GM12878 (cell line): ENCODE results near the gene UAP1L1.

Experiments used
- ASH2L ChIP-seq: fragments of 300-600, 200-600 bp; sonication (generic); IDR thresholded peaks from 2 replicates; pipeline ENCODE4 v1.6.1; 2017; ENCODE audit warnings: low read depth, mild to moderate bottlenecking, borderline replicate concordance
- CHD2 ChIP-seq: IDR thresholded peaks from 2 replicates; pipeline ENCODE4 v1.6.1; 2011; ENCODE audit warnings: low read depth, low read length, improper control_type of control experiment, borderline replicate concordance
- EGR1 ChIP-seq, 2 experiments: IDR thresholded peaks; 1 replicate in 1 of 2; 2 replicates in 1 of 2; pipeline ENCODE4 v1.6.1; 2011 to 2012; ENCODE audit warnings: low read depth in 2 of 2, low read length in 2 of 2, borderline replicate concordance in 1 of 2, mild to moderate bottlenecking in 1 of 2, moderate library complexity in 1 of 2
- NFIC ChIP-seq: IDR thresholded peaks from 2 replicates; pipeline ENCODE4 v1.6.1; 2012; ENCODE audit warnings: low read depth, mild to moderate bottlenecking, inconsistent platforms, low read length, moderate library complexity
- POLR2A ChIP-seq: IDR thresholded peaks from 2 replicates; pipeline ENCODE4 v1.6.1; 2011; ENCODE audit warnings: low read depth, mild to moderate bottlenecking, low read length
- RFX5 ChIP-seq: IDR thresholded peaks from 2 replicates; pipeline ENCODE4 v1.6.1; 2011; ENCODE audit warnings: low read depth, low read length, improper control_type of control experiment
- TF ChIP-seq, protein P1 (sequence below): fragments of 450-650 bp; conservative IDR thresholded peaks from 2 replicates; pipeline ENCODE4 v1.6.1; 2017; ENCODE audit warnings: mild to moderate bottlenecking, moderate library complexity
- TF ChIP-seq, protein P2 (sequence below): fragments of 450-650 bp; formaldehyde crosslinking; IDR thresholded peaks from 2 replicates; pipeline ENCODE4 v1.4.0; 2020; ENCODE audit warnings: mild to moderate bottlenecking, moderate library complexity
- TF ChIP-seq, protein P3 (sequence below), 3 experiments: IDR thresholded peaks in 2 of 3; conservative IDR thresholded peaks in 1 of 3; 2 replicates each; pipeline ENCODE4 v1.5.1; 2011; ENCODE audit warnings: low read depth in 3 of 3, low read length in 3 of 3, mild to moderate bottlenecking in 3 of 3, control low read depth in 2 of 3, moderate library complexity in 2 of 3, inconsistent platforms in 1 of 3, mixed read lengths in 1 of 3; ENCODE audit not compliant: control insufficient read depth in 2 of 3, insufficient read depth in 1 of 3; ENCODE audit errors: extremely low read depth in 1 of 3

DNA sequence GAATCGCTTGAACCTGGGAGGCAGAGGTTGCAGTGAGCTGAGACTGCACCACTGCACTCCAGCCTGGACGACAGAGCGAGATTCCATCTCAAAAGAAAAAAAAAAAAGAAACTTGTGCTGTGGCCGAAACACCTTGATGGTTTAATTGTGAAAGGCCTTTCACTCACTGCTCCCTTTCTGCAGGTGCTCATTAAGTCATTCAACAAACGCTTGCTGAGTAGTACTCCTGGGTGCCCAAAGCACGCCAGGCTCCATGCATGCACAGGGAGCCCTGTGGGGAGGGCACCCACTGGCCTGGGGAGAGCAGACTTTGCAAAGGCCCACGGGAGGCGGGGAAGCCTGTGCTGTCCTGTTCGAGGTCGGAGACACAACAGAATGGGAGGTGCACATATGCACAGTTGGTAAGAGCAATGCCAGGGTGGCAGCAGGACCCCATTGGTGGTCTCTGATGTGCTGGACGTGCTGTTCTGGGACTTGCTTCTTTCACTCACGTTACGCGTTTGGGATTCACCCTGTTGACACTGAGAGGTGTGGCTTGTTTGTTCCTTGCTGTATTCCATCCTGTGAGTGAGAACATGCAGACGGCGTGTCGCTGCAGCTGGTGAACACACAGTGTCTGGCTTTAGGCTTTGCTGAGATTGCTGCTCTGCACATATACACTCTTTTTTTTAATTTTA, 20.4 kb upstream of the UAP1L1 start:
- TF ChIP-seq, protein P1, sequence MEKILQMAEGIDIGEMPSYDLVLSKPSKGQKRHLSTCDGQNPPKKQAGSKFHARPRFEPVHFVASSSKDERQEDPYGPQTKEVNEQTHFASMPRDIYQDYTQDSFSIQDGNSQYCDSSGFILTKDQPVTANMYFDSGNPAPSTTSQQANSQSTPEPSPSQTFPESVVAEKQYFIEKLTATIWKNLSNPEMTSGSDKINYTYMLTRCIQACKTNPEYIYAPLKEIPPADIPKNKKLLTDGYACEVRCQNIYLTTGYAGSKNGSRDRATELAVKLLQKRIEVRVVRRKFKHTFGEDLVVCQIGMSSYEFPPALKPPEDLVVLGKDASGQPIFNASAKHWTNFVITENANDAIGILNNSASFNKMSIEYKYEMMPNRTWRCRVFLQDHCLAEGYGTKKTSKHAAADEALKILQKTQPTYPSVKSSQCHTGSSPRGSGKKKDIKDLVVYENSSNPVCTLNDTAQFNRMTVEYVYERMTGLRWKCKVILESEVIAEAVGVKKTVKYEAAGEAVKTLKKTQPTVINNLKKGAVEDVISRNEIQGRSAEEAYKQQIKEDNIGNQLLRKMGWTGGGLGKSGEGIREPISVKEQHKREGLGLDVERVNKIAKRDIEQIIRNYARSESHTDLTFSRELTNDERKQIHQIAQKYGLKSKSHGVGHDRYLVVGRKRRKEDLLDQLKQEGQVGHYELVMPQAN, result no peak
- TF ChIP-seq, protein P2, sequence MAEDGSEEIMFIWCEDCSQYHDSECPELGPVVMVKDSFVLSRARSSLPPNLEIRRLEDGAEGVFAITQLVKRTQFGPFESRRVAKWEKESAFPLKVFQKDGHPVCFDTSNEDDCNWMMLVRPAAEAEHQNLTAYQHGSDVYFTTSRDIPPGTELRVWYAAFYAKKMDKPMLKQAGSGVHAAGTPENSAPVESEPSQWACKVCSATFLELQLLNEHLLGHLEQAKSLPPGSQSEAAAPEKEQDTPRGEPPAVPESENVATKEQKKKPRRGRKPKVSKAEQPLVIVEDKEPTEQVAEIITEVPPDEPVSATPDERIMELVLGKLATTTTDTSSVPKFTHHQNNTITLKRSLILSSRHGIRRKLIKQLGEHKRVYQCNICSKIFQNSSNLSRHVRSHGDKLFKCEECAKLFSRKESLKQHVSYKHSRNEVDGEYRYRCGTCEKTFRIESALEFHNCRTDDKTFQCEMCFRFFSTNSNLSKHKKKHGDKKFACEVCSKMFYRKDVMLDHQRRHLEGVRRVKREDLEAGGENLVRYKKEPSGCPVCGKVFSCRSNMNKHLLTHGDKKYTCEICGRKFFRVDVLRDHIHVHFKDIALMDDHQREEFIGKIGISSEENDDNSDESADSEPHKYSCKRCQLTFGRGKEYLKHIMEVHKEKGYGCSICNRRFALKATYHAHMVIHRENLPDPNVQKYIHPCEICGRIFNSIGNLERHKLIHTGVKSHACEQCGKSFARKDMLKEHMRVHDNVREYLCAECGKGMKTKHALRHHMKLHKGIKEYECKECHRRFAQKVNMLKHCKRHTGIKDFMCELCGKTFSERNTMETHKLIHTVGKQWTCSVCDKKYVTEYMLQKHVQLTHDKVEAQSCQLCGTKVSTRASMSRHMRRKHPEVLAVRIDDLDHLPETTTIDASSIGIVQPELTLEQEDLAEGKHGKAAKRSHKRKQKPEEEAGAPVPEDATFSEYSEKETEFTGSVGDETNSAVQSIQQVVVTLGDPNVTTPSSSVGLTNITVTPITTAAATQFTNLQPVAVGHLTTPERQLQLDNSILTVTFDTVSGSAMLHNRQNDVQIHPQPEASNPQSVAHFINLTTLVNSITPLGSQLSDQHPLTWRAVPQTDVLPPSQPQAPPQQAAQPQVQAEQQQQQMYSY (CRISPR knock-in tag), result no peak
- TF ChIP-seq, protein P3, sequence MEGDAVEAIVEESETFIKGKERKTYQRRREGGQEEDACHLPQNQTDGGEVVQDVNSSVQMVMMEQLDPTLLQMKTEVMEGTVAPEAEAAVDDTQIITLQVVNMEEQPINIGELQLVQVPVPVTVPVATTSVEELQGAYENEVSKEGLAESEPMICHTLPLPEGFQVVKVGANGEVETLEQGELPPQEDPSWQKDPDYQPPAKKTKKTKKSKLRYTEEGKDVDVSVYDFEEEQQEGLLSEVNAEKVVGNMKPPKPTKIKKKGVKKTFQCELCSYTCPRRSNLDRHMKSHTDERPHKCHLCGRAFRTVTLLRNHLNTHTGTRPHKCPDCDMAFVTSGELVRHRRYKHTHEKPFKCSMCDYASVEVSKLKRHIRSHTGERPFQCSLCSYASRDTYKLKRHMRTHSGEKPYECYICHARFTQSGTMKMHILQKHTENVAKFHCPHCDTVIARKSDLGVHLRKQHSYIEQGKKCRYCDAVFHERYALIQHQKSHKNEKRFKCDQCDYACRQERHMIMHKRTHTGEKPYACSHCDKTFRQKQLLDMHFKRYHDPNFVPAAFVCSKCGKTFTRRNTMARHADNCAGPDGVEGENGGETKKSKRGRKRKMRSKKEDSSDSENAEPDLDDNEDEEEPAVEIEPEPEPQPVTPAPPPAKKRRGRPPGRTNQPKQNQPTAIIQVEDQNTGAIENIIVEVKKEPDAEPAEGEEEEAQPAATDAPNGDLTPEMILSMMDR (IDR thresholded peaks at IDR 0.05 in 2 of 3, conservative IDR thresholded peaks at IDR 0.05 in 1 of 3; ENCODE audit: control insufficient read depth in 2 of 3, extremely low read depth in 1 of 3, insufficient read depth in 1 of 3, low read depth in 3 of 3, low read length in 3 of 3), result no peak
- TF ChIP-seq CHD2 (no peak), EGR1 (IDR thresholded peaks at IDR 0.05; ENCODE audit: borderline replicate concordance in 1 of 2, low read depth in 2 of 2, low read length in 2 of 2) (no peak), RFX5 (no peak), POLR2A (no peak), ASH2L (no peak), NFIC (no peak)
